ENCODE data around the gene CCP110.

- TF ChIP-seq POLR2AphosphoS5 (IDR thresholded peaks at IDR 0.05; ENCODE audit: borderline replicate concordance, low read depth, low read length) (no peak), EZH2 (IDR thresholded peaks at IDR 0.05) (no peak), FOXP2 (optimal IDR thresholded peaks at IDR 0.05; ENCODE audit: control extremely low read depth, extremely low read length, insufficient read depth) (no peak)
Observed at GRCh38 chr16:19548144-19548543, 24.4 kb downstream of the CCP110 start.
